Left cardiac atrium (tissue), 4 donors: ENCODE measurements around the gene FOXO1. TPM values are rescaled to one million over a fixed set of nuclear protein-coding genes. Genes with fewer than 3 reads are reported as not detected.
"Not testable (repeated sequence)": the region's sequence is repeated elsewhere in the genome, so short reads cannot be mapped to it uniquely, and the experiment has no call there.

ENCODE experiments used
- ATAC-seq, 2 donors: fragments of 200-7000 bp; cut with Tn5 transposase; one replicate each; pipeline ENCODE4 v1.9.1; 2020; ENCODE audit warnings: mild to moderate bottlenecking in 2 of 2, moderate library complexity in 2 of 2
- DNase-seq: peaks from one replicate; pipeline ENCODE4 v3.0.0-alpha.2; 2020
- intact Hi-C, 2 donors: fragments of 100-400 bp; cut with DNase I; formaldehyde crosslinking; loops; one replicate each; pipeline versions ENCODE4 v1.14.1 to v1.15.1; 2022 to 2023
- total RNA-seq, 2 donors: library from RNA; stranded (reverse); fragmentation: NEBNext Ultra II Directional; extraction: Animal tissue kit (Norgen Biotek cat#: 25700); gene quantifications; one replicate each; pipeline ENCODE4 v1.2.1, GENCODE V29; 2021
- donor health status: DM: no; HTN: yes; CAD: no.
- donor health status: DM: no; HTN: yes; CAD: no; lungs with severe emphysema.
- donor health status: DM: yes; HTN: yes; CAD: no.
- donor health status: Dilated cardiomyopathy.

The FOXO1 gene
- total RNA-seq, 2 donors from 2014 or later = 22.9 to 31.5 TPM

DNA sequence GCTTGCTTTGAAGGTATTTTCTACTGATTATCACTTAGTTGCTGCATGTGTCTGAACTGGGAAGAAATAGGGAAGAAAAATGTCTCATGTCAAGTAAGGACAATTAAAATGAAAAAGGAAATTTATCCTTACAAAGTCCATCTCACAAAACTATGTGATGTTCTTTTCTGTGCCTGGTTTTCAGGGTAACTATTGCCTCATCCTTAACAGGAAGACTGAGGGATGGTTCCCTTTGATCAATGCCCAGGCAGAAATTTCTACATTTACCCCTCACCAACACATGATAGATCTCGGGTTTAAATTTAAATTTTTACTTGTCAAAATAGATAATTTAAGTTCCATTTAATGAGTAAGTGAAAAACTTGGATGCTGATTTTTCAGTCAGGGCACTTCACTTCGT lies 3.9 kb upstream of the FOXO1 start:
- DNase-seq (no peak), ATAC-seq (no peak)
- intact Hi-C loops = no loop called here

DNA sequence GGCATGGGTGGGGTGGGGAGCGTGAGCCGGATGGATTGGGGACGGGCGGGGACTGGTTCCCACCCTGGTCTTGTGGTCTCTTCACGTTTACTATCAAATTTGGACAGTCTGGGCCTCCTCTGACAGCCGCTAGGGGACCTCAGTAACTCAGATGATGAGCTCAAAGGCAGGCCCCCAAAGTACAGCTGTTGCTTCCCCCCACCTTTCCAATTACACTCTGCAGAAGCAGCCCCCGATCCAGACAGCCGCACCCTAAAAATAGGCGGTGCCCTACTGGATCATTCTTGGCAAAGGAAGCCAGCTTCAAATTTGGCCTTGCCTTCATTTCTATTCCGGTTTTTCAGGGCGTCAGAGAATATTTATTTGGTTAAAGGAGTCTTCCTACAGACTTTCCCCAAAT lies 1.9 kb upstream of the FOXO1 start:
- DNase-seq (peak; percentile 61), ATAC-seq (peak in 1 of 2 donors; percentile 1)
- intact Hi-C loops = loop anchor here (5.0 to 10.0 kb wide), 4 partner anchors 104 to 226 kb away; no protein-coding TSS in a partner anchor

DNA sequence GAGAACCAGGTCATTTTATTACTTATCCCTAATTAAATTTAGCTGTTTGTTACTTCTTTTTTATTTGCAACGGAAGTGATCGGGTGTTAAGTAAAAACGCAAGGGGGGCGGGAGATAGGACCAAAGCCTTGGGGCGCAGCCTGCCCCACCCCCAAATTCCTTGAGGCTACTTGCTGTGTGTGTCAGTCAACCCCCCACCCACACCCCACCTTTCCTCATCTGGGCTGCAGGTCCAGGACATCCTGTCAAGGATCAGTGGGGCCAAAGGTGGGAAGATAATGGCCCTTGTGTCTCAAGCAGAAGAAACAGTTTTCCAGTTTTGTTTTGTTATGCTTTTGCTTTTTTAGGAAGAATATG lies 1.2 kb upstream of the FOXO1 start:
- ATAC-seq (no peak), DNase-seq (peak; percentile 39)
- intact Hi-C loops = loop anchor here (5.0 to 10.0 kb wide), 4 partner anchors 103 to 225 kb away; no protein-coding TSS in a partner anchor

DNA sequence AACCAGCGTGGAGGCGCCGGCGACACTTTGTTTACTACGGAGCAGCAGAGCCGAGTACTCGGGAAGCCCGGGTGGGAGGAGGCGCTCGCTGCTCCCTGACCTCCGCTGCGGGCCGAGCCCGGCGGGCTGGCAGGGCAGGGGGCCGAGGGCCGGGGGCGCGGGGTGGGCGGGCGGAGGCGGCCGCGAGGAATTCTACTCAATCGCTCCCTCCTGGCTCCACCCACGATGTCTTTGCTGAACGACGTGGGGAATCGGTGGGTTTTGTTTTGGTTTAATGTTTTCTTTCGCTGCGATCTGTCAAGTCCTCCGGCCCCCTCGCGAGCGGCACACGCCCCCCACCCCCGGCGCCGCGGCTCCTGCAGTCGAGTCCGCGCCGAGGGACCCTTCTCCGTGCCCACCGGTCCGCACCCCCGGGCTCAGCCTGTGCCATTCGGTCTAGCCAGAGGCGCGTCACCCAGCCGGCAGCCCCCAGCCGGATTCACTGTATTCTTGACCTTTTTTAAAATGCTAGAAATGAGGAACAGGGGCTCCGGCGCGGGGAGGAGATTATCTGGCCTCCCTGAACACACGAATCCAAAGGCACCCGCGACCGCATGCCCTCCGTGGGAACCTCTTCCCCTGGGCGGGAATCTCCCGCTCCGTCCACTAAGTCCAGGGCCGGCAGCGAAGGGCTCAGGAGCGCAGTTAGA lies 636 bp upstream of the FOXO1 start:
- ATAC-seq (peak; percentile 25 to 46), DNase-seq (peak; percentile 47)
- intact Hi-C loops = loop anchor here (5.0 to 10.0 kb wide), 4 partner anchors 102 to 225 kb away; no protein-coding TSS in a partner anchor

DNA sequence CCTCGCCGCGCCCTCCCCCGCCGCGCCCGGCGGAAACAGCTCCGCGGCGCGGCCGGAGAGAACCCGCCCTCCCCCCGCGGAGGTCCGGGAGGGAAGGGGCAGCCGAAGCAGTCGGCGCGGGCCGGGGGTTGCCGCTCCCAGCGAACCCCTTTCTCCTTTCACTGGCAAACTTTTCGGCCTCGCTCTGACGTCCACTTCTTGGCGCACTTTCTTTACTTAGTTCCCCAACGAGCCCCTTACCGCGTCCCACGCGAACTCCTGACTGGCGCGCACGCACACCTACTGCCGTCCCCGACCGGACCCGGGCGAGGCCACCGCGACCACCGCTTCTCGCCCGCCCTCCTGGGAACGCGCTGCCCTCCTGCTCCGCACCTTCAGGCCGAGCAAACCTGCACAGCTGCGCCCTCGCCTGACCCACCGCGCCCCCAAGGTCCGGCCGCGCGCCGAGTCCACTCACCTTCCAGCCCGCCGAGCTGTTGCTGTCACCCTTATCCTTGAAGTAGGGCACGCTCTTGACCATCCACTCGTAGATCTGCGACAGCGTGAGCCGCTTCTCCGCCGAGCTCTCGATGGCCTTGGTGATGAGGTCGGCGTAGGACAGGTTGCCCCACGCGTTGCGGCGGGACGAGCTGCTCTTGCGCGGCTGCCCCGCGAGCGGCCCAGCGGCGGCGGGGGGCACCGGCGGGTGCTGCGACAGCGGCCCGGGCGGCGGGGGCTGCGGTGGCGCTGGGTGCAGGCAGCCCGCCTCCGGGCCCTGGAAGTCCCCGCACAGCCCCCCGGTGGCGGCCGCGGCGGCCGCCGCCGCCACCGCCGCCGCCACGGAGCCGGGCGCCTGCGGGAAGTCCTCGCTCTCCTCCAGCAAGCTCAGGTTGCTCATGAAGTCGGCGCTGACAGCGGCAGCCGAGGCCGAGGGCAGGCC lies 1.1 kb downstream of the FOXO1 start:
- ATAC-seq (peak; percentile 3 to 7), DNase-seq (peak; percentile 45)
- intact Hi-C loops = loop anchor here (5.0 to 10.0 kb wide), 4 partner anchors 101 to 223 kb away; no protein-coding TSS in a partner anchor

DNA sequence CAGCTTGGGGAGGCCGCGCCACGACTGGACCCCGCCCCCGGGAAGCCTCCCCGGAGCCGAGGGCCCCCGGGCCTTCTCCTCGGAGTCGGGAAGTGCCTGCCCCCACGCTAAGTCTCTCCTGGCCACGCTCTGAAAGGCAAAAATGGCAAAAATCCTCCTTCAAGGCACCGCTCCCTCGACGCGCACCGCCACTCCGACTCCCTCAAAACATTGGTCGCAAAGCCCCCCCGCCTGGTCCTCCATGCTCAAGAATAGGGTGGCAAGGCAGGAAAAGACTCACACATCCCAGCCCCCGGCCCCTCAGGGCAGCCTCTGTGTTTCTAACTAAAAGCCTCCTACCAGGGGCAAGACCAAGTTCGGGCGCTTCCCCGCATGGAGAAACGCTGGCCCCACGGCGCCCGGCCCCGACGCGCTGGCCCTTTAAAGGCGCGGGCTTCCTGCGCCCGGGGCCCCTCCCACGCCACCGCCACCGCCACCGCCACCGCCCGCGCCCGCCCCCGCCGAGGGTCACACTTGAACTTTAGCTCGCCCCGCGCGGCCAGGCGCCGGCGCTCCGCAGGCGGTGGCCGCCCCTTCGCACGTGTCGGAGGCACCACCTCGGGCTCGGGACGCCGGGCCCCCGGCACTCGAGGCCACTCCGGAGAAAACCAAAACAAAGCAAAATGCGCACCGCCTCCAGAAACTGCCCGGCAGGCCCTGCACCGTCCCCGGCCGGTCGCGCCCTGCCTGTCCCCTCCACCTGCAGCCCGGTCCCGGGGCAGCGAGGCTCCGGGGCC lies 1.9 kb downstream of the FOXO1 start:
- DNase-seq (peak; percentile 87), ATAC-seq (peak; percentile 70 to 78)
- intact Hi-C loops = loop anchor here (5.0 to 10.0 kb wide), 4 partner anchors 100 to 222 kb away; no protein-coding TSS in a partner anchor

DNA sequence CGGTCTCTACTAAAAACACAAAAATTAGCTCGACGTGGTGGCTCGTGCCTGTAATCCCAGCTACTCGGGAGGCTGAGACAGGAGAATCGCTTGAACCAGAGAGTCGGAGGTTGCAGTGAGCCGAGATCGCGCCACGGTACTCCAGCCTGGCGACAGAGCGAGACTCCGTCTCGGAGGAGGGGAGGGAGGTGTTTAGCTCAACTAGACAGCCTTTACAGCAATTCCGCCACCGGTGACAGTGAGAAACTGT lies 2.4 kb downstream of the FOXO1 start:
- intact Hi-C loops = loop anchor here (10.0 kb wide), 3 partner anchors 99 to 179 kb away; no protein-coding TSS in a partner anchor
- DNase-seq = not testable (repeated sequence)
- peak in 1 of 2 donors; percentile 48 for ATAC-seq

DNA sequence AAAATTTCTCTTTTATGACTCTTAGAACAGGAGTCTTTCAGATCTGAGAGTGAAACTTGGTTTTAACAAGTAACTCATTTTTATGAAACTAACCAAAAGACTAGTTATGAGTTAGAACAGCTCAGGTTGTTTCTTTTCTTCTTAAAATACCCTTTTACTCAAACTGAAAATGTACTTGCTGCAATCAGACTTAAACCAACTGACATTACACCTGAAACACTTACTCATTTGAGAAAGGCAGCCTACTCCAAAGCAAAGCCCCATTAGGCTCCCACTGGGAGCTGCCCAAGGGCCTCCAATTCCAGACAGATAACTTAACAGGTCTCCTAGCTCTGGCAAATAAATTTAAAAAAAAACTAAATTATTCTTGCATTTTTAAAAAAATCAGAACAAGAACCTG lies 3.6 kb downstream of the FOXO1 start:
- no peak for DNase-seq
- intact Hi-C loops = loop anchor here (10.0 kb wide), 3 partner anchors 98 to 178 kb away; no protein-coding TSS in a partner anchor
- ATAC-seq = no peak

DNA sequence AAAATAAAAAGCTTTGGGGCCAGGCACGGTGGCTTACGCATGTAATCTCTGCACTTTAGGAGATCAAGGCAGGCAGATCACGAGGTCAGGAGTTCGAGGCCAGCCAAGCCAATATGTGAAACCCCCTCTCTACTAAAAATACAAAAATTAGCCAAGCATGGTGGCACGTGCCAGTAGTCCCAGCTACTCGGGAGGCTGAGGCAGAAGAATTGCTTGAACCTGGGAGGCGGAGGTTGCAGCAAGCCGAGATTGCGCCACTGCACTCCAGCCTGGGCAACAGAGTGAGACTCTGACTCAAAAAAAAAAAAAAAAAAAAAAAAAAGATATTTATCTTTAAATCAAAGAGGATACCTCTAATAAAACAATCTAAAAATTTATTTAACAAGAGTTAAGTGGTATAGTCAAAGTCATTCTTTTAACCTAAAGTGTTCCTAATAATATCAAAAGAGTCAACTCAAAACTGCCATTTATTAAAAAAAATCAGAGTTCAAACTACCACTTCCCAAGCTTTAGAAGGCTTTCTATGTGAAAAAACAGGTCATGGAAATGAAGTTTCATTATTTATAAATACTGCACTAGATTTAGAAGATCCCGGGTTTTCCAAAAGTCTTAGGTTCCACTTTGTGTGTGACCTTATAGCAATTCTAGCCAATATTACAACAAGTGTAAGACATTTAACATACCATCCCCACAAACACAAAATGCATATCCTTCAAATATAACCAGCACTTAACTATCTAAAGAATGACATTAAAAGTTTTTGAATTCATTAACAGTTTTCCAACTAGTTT lies 4.4 kb downstream of the FOXO1 start:
- intact Hi-C loops = loop anchor here (10.0 kb wide), 3 partner anchors 97 to 177 kb away; no protein-coding TSS in a partner anchor
- no peak for DNase-seq
- ATAC-seq = no peak

DNA sequence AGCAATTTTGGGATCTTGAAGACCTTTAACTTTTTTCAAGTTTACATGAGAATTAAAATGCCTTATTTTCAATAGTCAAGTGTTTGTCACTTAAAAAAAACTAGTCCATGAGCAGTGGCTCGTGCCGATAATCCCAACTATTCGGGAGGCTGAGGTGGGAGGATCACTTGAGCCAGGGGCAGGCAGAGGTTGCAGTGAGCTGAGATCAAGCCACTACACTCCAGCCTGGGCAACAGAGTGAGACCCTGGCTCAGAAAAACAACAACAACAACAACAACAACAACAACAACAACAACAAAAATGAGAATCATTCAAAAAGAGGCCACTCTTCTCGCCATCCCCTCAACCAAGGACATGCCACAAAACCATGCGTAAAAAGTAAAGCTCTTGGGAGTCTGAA lies 5.7 kb downstream of the FOXO1 start:
- no peak for DNase-seq
- ATAC-seq = no peak
- intact Hi-C loops = loop anchor here (10.0 kb wide), 3 partner anchors 96 to 176 kb away; no protein-coding TSS in a partner anchor

DNA sequence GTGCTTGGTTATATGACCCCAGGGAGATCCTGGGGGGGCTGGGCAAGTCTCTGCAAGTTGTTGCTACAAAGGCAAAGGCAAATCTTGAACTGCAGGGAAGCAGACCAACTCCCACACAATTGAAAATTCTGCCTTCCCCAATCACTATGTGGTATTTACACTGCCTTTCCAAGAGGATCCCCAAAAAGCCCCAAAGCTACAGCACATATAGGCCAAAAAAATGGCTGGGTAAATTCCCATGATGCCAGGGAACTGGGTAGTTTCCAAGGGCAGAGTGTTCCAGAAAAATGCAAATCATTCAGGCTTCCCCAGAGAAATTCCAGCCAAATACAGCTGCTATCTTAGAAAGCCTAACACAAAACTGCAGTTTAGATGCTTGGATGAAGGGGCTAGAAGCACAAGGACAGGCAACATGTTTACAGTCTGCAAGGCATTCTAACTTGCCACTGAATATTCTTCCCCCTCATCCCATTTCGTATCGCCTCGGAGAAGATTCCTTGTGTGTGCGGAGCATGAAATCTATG lies 6.2 kb downstream of the FOXO1 start:
- no peak for DNase-seq
- intact Hi-C loops = loop anchor here (10.0 kb wide), 3 partner anchors 95 to 175 kb away; no protein-coding TSS in a partner anchor
- no peak for ATAC-seq

DNA sequence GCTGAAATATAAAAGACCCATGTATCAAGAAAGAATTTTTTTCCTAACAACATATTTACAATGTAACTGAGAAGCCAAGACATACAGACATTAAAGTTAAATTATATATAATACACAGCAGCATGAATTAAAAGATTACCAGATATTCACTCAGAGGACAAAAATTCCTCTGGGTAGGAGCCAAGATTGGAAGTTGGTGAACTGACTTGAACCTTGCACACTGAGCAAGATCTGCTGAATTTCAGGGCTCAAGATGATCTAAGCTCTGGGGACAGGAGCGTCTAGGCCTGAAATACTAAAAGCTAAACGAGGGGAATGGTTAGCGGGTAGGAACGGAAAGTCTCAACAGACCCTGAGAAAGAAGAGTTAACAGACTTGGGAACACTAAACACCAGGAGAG lies 8.5 kb downstream of the FOXO1 start:
- ATAC-seq = peak in 1 of 2 donors; percentile 21
- intact Hi-C loops = no loop called here
- DNase-seq = no peak

DNA sequence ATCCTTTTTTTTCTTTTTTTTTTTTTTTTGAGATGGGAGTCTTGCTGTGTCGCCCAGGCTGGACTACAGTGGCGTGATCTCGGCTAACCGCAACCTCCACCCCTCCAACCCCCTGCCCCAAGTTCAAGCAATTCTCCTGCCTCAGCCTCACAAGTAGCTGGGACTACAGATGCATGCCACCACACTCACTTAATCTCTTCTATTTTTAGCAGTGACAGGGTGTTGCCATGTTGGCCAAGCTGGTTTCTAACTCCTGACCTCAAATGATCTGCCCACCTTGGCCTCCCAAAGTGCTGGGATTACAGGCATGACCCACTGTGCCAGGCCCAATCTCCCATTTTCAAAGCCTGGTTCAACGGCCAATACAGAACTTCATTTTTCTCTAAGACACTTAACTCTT lies 9.1 kb downstream of the FOXO1 start:
- ATAC-seq (peak; percentile 40 to 43), DNase-seq (no peak)
- intact Hi-C loops = no loop called here

DNA sequence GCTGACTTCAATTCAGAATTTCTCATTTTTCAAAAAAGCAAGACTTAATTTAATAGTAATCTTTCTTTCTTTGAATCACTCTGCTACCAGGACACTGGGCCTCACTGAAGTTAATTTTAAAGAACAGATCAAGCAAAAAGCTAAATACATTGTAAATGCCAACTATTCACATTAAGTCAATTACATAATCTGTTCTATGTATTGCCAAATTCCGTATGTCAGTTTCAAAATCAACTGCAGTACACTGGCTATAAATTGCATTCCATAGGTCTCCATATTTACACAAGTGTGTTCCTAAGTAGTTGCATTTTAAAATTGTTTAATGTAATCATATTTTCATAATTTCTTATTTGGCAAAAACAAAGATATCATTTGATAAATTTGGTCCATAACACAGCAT lies 10.1 kb downstream of the FOXO1 start:
- DNase-seq (no peak), ATAC-seq (no peak)
- intact Hi-C loops = no loop called here

DNA sequence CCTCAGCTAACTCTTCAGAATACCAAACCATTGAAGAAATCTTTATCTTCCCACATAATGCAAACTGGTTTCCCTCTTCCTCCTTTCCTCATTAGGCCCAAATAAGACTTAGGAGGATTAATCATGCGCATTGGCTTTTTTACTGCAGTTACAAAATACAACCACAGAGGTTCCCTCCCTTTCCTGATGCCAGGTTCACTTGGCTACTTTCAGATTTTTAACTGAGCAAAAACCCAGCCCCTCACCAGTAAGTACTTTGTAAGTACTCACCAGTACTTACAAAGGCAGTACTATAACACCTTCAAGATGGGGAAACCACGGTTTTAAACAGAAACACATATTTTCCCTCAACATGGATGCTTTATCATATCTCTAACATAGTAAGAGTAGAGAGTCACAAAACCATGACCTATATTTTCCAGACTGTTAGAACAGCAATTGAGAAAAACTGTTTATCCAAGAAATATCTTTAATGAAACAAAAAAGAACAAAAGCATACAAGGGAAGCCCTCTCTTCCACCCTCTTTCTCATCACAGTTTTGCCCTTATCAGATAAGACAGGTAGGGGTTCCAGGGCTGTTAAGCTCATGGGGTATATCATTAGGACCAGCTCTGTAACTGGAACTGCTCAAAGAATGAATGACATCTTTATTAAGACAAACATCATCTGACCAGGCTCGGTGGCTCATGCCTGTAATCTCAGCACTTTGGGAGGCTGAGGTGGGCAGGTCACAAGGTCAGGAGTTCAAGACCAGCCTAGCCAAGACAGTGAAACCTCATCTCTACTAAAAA lies 12.7 kb downstream of the FOXO1 start:
- ATAC-seq = peak in 1 of 2 donors; percentile 10
- intact Hi-C loops = no loop called here
- DNase-seq = no peak

DNA sequence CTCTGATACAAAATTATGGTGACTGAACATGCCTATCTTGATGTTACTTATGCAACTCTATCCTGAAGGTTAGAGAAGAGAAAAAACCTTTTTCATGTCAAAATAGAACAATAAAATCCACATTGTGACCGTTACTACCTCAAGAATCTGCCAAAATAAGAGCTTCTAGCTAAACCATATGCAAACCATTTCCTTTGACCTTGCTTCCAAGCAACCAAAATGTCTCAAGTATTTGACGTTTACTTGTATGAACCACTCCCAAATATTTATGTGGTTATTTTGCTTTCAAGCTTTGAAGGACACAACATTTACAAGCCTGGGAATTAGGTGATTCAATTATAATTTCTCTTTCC lies 13.9 kb downstream of the FOXO1 start:
- DNase-seq (no peak), ATAC-seq (no peak)
- intact Hi-C loops = no loop called here

DNA sequence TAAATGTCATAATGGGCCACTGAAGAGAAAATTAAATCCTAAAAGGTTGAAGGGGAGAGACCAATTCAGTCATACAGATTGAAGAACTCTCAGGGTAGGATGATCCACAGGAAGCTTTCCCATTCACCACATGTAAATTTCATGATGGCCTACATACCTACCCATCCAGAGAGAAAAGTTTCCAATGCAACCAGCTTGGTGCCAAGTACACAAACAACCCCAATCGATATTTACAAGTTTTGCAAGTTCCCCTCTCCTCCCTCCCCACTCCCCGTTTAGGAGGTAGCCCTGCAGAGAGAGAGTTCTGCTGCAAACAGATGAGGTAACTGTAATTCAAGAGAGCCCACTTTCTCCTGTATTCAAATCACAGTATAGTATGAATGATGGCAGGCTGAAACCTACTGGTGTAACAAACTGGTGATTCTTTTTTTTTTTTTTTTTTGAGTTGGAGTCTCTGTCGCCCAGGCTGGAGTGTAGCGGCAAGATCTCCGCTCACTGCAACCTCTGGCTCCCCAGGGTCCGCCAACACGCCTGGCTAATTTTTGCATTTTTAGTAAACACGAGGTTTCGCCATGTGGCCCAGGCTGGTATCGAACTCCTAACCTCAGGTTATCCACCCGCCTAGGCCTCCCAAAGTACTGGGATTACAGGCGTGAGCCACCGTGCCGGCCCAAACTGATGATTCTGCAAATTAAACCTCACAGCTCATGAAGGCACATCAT lies 14.4 kb downstream of the FOXO1 start:
- intact Hi-C loops = no loop called here
- ATAC-seq (no peak), DNase-seq (no peak)
